Stimulated activated naive CD4-positive, alpha-beta T cell treated with Interleukin-2 at 50 U/mL for 16 hours (primary cell): ENCODE measurements around the gene DTD1.

Experiments
- DNase-seq: peaks from one replicate; lab custom pipeline; 2025; lab: John Stamatoyannopoulos, UW

DTD1 gene

GRCh38 chr20:18663932-18664331 lies 76.1 kb downstream of the DTD1 start:
- no peak for DNase-seq

GRCh38 chr20:18665135-18665534 lies 77.3 kb downstream of the DTD1 start:
- DNase-seq, result no peak

GRCh38 chr20:18666803-18667415 lies 79.1 kb downstream of the DTD1 start:
- no peak for DNase-seq

GRCh38 chr20:18669241-18670019 lies 81.6 kb downstream of the DTD1 start:
- no peak for DNase-seq

- no peak for DNase-seq
Observed at GRCh38 chr20:18671203-18671710, 83.4 kb downstream of the DTD1 start.

- DNase-seq, result no peak
Observed at GRCh38 chr20:18672834-18673233, 85.0 kb downstream of the DTD1 start.

- DNase-seq, result no peak
Observed at GRCh38 chr20:18676396-18676795, 88.5 kb downstream of the DTD1 start.

GRCh38 chr20:18677126-18677525 lies 89.3 kb downstream of the DTD1 start:
- no peak for DNase-seq

- no peak for DNase-seq
Observed at GRCh38 chr20:18678549-18679419, 90.9 kb downstream of the DTD1 start.

GRCh38 chr20:18683839-18684238 lies 96.0 kb downstream of the DTD1 start:
- no peak for DNase-seq

- DNase-seq, result no peak
Observed at GRCh38 chr20:18684775-18685174, 96.9 kb downstream of the DTD1 start.

- DNase-seq, result no peak
Observed at GRCh38 chr20:18685406-18685805, 97.6 kb downstream of the DTD1 start.

GRCh38 chr20:18686696-18687095 lies 98.8 kb downstream of the DTD1 start:
- no peak for DNase-seq

- DNase-seq, result no peak
Observed at GRCh38 chr20:18688676-18689075, 100.8 kb downstream of the DTD1 start.

GRCh38 chr20:18689557-18689956 lies 101.7 kb downstream of the DTD1 start:
- DNase-seq, result no peak

- DNase-seq, result no peak
Observed at GRCh38 chr20:18692447-18692846, 104.6 kb downstream of the DTD1 start.

GRCh38 chr20:18694071-18694470 lies 106.2 kb downstream of the DTD1 start:
- no peak for DNase-seq

GRCh38 chr20:18695175-18695574 lies 107.3 kb downstream of the DTD1 start:
- DNase-seq, result no peak

- no peak for DNase-seq
Observed at GRCh38 chr20:18698735-18699380, 111.0 kb downstream of the DTD1 start.

- no peak for DNase-seq
Observed at GRCh38 chr20:18701969-18702368, 114.1 kb downstream of the DTD1 start.

GRCh38 chr20:18702736-18703135 lies 114.9 kb downstream of the DTD1 start:
- DNase-seq, result no peak

GRCh38 chr20:18705490-18705889 lies 117.6 kb downstream of the DTD1 start:
- DNase-seq, result no peak
